HCT116 (cell line): ENCODE data around the gene DUSP2. TPM values are rescaled to one million over a fixed set of nuclear protein-coding genes. Genes with fewer than 3 reads are reported as not detected.

ENCODE experiments used
- ATAC-seq: fragments of 200-7000 bp; cut with Tn5 transposase; 2 replicates; pipeline ENCODE4 v1.9.1; 2020; ENCODE audit warnings: mild to moderate bottlenecking, moderate library complexity
- BruUV-seq: library from RNA; stranded (reverse); fragments of 400-500 nt; replicated peaks from 2 replicates; lab custom pipeline; 2021; lab: Mats Ljungman, UMichigan
- CTCF ChIA-PET: fragments of 300-600 bp; sonication (Branson Sonifier 250); formaldehyde crosslinking; loops from one replicate; lab custom pipeline; 2021; ENCODE audit warnings: antibody characterized with exemption; lab: Charles Lee
- POLR2A ChIA-PET: fragments of 300-600, 350-600 bp; sonication (Branson Sonifier 250); formaldehyde crosslinking; loops from one replicate; lab custom pipeline; 2021; ENCODE audit warnings: antibody characterized with exemption; lab: Charles Lee
- RAD21 ChIA-PET, 2 experiments: fragments of 300-600 bp; sonication (Branson Sonifier 250); formaldehyde crosslinking; loops; one replicate each; lab custom pipeline; 2023; ENCODE audit warnings: low total read pairs in 2 of 2; ENCODE audit not compliant: uncharacterized antibody in 2 of 2, unreplicated experiment in 2 of 2, low non-redundant PET in 1 of 2; lab: Charles Lee
- DNase-seq: peaks from one replicate; pipeline ENCODE4 v3.0.0-alpha.2; 2010; ENCODE audit warnings: low read depth, low spot score
- H2AFZ ChIP-seq: fragments of 200-600 bp; shearing (Covaris generic), sonication (generic); 2 replicates; pipeline ENCODE4 v1.6.1; 2017; ENCODE audit warnings: low read depth, mixed run types, mixed read lengths, antibody characterized with exemption, low read length; ENCODE audit not compliant: poor library complexity, severe bottlenecking
- H3K27ac ChIP-seq: 2 replicates; pipeline ENCODE4 v1.5.1; 2012; ENCODE audit warnings: low read depth, low read length
- H3K27me3 ChIP-seq: fragments of 200-600 bp; sonication (generic); 2 replicates; pipeline ENCODE4 v1.6.1; 2016; ENCODE audit warnings: mixed run types, low read length, mixed read lengths; ENCODE audit not compliant: insufficient read depth
- H3K36me3 ChIP-seq, 2 experiments: fragments of 200-500 bp in 1 of 2; fragments of 200-600 bp in 1 of 2; sonication (Bioruptor generic) in 1 of 2; sonication (generic) in 1 of 2; 2 replicates each; pipeline versions ENCODE4 v1.5.1 to v1.6.1; 2014 to 2016; ENCODE audit warnings: low read length in 2 of 2, inconsistent platforms in 1 of 2, mixed read lengths in 1 of 2, mixed run types in 1 of 2; ENCODE audit not compliant: insufficient read depth in 2 of 2, control insufficient read depth in 1 of 2
- H3K4me1 ChIP-seq, 2 experiments: fragments of 200-600 bp in 1 of 2; sonication (generic) in 1 of 2; 2 replicates each; pipeline versions ENCODE4 v1.5.1 to v1.6.1; 2012 to 2017; ENCODE audit warnings: low read length in 2 of 2, inconsistent platforms in 1 of 2, mild to moderate bottlenecking in 1 of 2, mixed read lengths in 1 of 2, mixed run types in 1 of 2, moderate library complexity in 1 of 2; ENCODE audit not compliant: insufficient read depth in 2 of 2, control insufficient read depth in 1 of 2
- H3K4me2 ChIP-seq: fragments of 200-600 bp; sonication (generic); 2 replicates; pipeline ENCODE4 v1.6.1; 2017; ENCODE audit warnings: mixed run types, low read length, mixed read lengths
- H3K4me3 ChIP-seq, 2 experiments: fragments of 200-600 bp in 1 of 2; sonication (generic) in 1 of 2; replicated peaks in 1 of 2; 2 replicates each; pipeline ENCODE4 v1.5.1; 2011 to 2016; ENCODE audit warnings: low read length in 2 of 2, control low read depth in 1 of 2, low read depth in 1 of 2, mild to moderate bottlenecking in 1 of 2, mixed read lengths in 1 of 2, mixed run types in 1 of 2
- H3K79me2 ChIP-seq: fragments of 200-600 bp; sonication (generic); 2 replicates; pipeline ENCODE4 v1.6.1; 2017; ENCODE audit warnings: mild to moderate bottlenecking, mixed run types, low read length, moderate library complexity, mixed read lengths; ENCODE audit not compliant: insufficient read depth
- H3K9ac ChIP-seq: fragments of 200-600 bp; sonication (generic); 2 replicates; pipeline ENCODE4 v1.6.1; 2016; ENCODE audit warnings: low read length, mixed read lengths
- H3K9me2 ChIP-seq: fragments of 200-600 bp; sonication (generic), shearing (Covaris generic); 2 replicates; pipeline ENCODE4 v1.6.1; 2017; ENCODE audit warnings: mixed run types, mild to moderate bottlenecking, moderate library complexity; ENCODE audit not compliant: insufficient read depth
- H3K9me3 ChIP-seq, 2 experiments: fragments of 200-500 bp in 1 of 2; fragments of 200-600 bp in 1 of 2; sonication (Bioruptor generic) in 1 of 2; sonication (generic) in 1 of 2; 2 replicates each; pipeline ENCODE4 v1.6.1; 2014 to 2017; ENCODE audit warnings: low read length in 2 of 2, mixed read lengths in 2 of 2, inconsistent platforms in 1 of 2, low read depth in 1 of 2, mild to moderate bottlenecking in 1 of 2, mixed run types in 1 of 2, moderate library complexity in 1 of 2; ENCODE audit not compliant: control insufficient read depth in 1 of 2, insufficient read depth in 1 of 2
- H4K20me1 ChIP-seq: fragments of 200-600 bp; sonication (generic), shearing (Covaris generic); 2 replicates; pipeline ENCODE4 v1.6.1; 2017; ENCODE audit warnings: mixed run types, mild to moderate bottlenecking, moderate library complexity; ENCODE audit not compliant: insufficient read depth
- CBX3 ChIP-seq: IDR thresholded peaks from 2 replicates; pipeline ENCODE4 v1.6.1; 2012; ENCODE audit warnings: low read depth
- CEBPB ChIP-seq: IDR thresholded peaks from 2 replicates; pipeline ENCODE4 v1.6.1; 2012; ENCODE audit warnings: low read depth
- EGR1 ChIP-seq: IDR thresholded peaks from 2 replicates; pipeline ENCODE4 v1.6.1; 2012; ENCODE audit warnings: low read depth
- ELF1 ChIP-seq: IDR thresholded peaks from 2 replicates; pipeline ENCODE4 v1.6.1; 2012; ENCODE audit warnings: low read depth, borderline replicate concordance
- EZH2 ChIP-seq: fragments of 200-600 bp; sonication (generic); IDR thresholded peaks from 2 replicates; pipeline ENCODE4 v1.6.1; 2017; ENCODE audit warnings: antibody characterized with exemption, mixed run types
- JUND ChIP-seq: IDR thresholded peaks from 2 replicates; pipeline ENCODE4 v1.6.1; 2012
- POLR2A ChIP-seq: IDR thresholded peaks from 2 replicates; pipeline ENCODE4 v1.7.0; 2011; ENCODE audit warnings: borderline replicate concordance; ENCODE audit not compliant: insufficient read depth, insufficient read length; ENCODE audit errors: extremely low read depth
- POLR2AphosphoS5 ChIP-seq: IDR thresholded peaks from 2 replicates; pipeline ENCODE4 v1.6.1; 2011; ENCODE audit warnings: mild to moderate bottlenecking, low read depth, low read length, moderate library complexity
- RAD21 ChIP-seq: IDR thresholded peaks from 2 replicates; pipeline ENCODE4 v1.6.1; 2012; ENCODE audit warnings: low read depth, mild to moderate bottlenecking
- SIN3A ChIP-seq: IDR thresholded peaks from 2 replicates; pipeline ENCODE4 v1.6.1; 2012; ENCODE audit warnings: low read depth
- SP1 ChIP-seq: IDR thresholded peaks from 2 replicates; pipeline ENCODE4 v1.6.1; 2012; ENCODE audit warnings: low read depth
- SRF ChIP-seq: IDR thresholded peaks from 2 replicates; pipeline ENCODE4 v1.6.1; 2012; ENCODE audit warnings: low read depth
- TCF7L2 ChIP-seq: IDR thresholded peaks from 2 replicates; pipeline ENCODE4 v1.7.0; 2011; ENCODE audit warnings: borderline replicate concordance, inconsistent platforms; ENCODE audit not compliant: insufficient read depth, insufficient read length; ENCODE audit errors: extremely low read depth
- ZFX ChIP-seq: fragments of 450-650 bp; IDR thresholded peaks from 2 replicates; pipeline ENCODE4 v1.6.1; 2017
- ZNF274 ChIP-seq: fragments of 200-500 bp; sonication (Bioruptor generic); IDR thresholded peaks from 2 replicates; pipeline ENCODE4 v1.6.1; 2014; ENCODE audit warnings: mild to moderate bottlenecking, low read depth, low read length, inconsistent platforms
- intact Hi-C: fragments of 100-400 bp; cut with micrococcal nuclease; formaldehyde crosslinking; loops from 2 replicates; pipeline ENCODE4 v1.10.0; 2022
- total RNA-seq: library from RNA; stranded (reverse); gene quantifications from one replicate; pipeline ENCODE4 v1.2.1, GENCODE V29; 2021; ENCODE audit not compliant: unreplicated experiment
- TF ChIP-seq, protein P1 (sequence below): IDR thresholded peaks from 2 replicates; pipeline ENCODE4 v1.6.1; 2012
- TF ChIP-seq, protein P2 (sequence below): IDR thresholded peaks from 2 replicates; pipeline ENCODE4 v1.6.1; 2011; ENCODE audit warnings: mild to moderate bottlenecking, low read length, moderate library complexity; ENCODE audit not compliant: insufficient replicate concordance; ENCODE audit errors: extremely low read depth
- TF ChIP-seq, protein P3 (sequence below): IDR thresholded peaks from 2 replicates; pipeline ENCODE4 v1.6.1; 2012
- TF ChIP-seq, protein P4 (sequence below): IDR thresholded peaks from 2 replicates; pipeline ENCODE4 v1.6.1; 2012; ENCODE audit warnings: low read depth

Gene DUSP2
- total RNA-seq, 1 experiment from 2014 or later = 24.5 TPM

DNA sequence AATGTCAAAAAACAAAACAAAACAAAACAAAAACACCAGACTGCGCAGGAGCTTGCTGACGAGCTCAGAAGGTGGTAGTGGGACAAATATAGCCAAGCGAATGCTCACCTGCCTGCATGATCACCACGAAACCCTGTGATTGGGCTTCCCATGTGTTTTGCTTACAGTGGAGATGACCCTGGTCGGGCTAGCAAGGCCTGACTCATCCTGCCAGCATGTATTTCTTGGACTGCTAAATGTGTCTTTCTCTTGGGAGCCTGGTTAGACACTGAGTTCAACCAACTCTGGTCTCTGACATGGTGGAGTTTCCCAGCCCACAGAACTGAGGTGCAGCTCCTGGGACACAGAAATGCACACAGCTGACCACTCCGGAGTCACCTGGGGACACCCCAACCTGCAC, 30.7 kb upstream of the DUSP2 start:
- H2AFZ ChIP-seq = no peak overlapping the region
- H3K4me1 ChIP-seq = peaks cover 0 to 3% of the 10 kb centered on the region in 2 experiments; a peak in 1 of 4 replicates
- H3K9me3 ChIP-seq = no peaks in the 10 kb centered on the region
- H3K4me2 ChIP-seq = no peak overlapping the region
- ATAC-seq = no peak
- RAD21 ChIA-PET = interaction anchor here (1.8 to 2.2 kb wide), 2 partner anchors 37 to 184 kb away, joined by 4 to 12 read pairs; partner anchors contain the start of genes ANKRD36C (in 1 of the 2) and ASTL (in 1 of the 2)
- POLR2A ChIA-PET = no interaction called here
- CTCF ChIA-PET = interaction anchor here (0.8 to 3.4 kb wide), 4 partner anchors 28 to 183 kb away, joined by 3 to 58 read pairs (median 18); partner anchors contain the start of gene ASTL
- no peaks in the 10 kb centered on the region for H3K9me2 ChIP-seq
- DNase-seq = no peak
- H3K79me2 ChIP-seq = no peaks in the 10 kb centered on the region
- H3K36me3 ChIP-seq = no peaks in the 10 kb centered on the region
- no peaks in the 10 kb centered on the region for H3K27me3 ChIP-seq
- TF ChIP-seq SP1 (no peak), CBX3 (no peak), POLR2AphosphoS5 (no peak), SIN3A (no peak), SRF (no peak), JUND (no peak), ZFX (no peak), TCF7L2 (no peak), ELF1 (no peak), RAD21 (no peak), EGR1 (no peak), ZNF274 (no peak), EZH2 (no peak), POLR2A (no peak), CEBPB (no peak)
- TF ChIP-seq, protein P1, sequence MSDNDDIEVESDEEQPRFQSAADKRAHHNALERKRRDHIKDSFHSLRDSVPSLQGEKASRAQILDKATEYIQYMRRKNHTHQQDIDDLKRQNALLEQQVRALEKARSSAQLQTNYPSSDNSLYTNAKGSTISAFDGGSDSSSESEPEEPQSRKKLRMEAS = no peak
- TF ChIP-seq, protein P2, sequence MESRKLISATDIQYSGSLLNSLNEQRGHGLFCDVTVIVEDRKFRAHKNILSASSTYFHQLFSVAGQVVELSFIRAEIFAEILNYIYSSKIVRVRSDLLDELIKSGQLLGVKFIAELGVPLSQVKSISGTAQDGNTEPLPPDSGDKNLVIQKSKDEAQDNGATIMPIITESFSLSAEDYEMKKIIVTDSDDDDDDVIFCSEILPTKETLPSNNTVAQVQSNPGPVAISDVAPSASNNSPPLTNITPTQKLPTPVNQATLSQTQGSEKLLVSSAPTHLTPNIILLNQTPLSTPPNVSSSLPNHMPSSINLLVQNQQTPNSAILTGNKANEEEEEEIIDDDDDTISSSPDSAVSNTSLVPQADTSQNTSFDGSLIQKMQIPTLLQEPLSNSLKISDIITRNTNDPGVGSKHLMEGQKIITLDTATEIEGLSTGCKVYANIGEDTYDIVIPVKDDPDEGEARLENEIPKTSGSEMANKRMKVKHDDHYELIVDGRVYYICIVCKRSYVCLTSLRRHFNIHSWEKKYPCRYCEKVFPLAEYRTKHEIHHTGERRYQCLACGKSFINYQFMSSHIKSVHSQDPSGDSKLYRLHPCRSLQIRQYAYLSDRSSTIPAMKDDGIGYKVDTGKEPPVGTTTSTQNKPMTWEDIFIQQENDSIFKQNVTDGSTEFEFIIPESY = no peak
- TF ChIP-seq, protein P3, sequence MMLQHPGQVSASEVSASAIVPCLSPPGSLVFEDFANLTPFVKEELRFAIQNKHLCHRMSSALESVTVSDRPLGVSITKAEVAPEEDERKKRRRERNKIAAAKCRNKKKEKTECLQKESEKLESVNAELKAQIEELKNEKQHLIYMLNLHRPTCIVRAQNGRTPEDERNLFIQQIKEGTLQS = no peak
- TF ChIP-seq, protein P4, sequence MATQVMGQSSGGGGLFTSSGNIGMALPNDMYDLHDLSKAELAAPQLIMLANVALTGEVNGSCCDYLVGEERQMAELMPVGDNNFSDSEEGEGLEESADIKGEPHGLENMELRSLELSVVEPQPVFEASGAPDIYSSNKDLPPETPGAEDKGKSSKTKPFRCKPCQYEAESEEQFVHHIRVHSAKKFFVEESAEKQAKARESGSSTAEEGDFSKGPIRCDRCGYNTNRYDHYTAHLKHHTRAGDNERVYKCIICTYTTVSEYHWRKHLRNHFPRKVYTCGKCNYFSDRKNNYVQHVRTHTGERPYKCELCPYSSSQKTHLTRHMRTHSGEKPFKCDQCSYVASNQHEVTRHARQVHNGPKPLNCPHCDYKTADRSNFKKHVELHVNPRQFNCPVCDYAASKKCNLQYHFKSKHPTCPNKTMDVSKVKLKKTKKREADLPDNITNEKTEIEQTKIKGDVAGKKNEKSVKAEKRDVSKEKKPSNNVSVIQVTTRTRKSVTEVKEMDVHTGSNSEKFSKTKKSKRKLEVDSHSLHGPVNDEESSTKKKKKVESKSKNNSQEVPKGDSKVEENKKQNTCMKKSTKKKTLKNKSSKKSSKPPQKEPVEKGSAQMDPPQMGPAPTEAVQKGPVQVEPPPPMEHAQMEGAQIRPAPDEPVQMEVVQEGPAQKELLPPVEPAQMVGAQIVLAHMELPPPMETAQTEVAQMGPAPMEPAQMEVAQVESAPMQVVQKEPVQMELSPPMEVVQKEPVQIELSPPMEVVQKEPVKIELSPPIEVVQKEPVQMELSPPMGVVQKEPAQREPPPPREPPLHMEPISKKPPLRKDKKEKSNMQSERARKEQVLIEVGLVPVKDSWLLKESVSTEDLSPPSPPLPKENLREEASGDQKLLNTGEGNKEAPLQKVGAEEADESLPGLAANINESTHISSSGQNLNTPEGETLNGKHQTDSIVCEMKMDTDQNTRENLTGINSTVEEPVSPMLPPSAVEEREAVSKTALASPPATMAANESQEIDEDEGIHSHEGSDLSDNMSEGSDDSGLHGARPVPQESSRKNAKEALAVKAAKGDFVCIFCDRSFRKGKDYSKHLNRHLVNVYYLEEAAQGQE = no peak
- H3K27ac ChIP-seq = no peak overlapping the region
- no peak overlapping the region for H3K4me3 ChIP-seq
- H3K9ac ChIP-seq = no peak overlapping the region
- no TSS peak for BruUV-seq
- intact Hi-C loops = loop anchor here (2.0 kb wide), 1 partner anchor 183 kb away; no protein-coding TSS in a partner anchor
- no peaks in the 10 kb centered on the region for H4K20me1 ChIP-seq
